Sciatic nerve (tissue), 2 donors: Measurements from ENCODE around the gene MAN1A1. TPM values are rescaled to one million over a fixed set of nuclear protein-coding genes. Genes with fewer than 3 reads are reported as not detected.
A peak's percentile ranks its signal among the peaks of the same experiment; 100 is the strongest.
"Not testable (repeated sequence)": the region's sequence is repeated elsewhere in the genome, so short reads cannot be mapped to it uniquely, and the experiment has no call there.

ENCODE experiments used
- ATAC-seq: fragments of 200-7000 bp; cut with Tn5 transposase; one replicate; pipeline ENCODE4 v1.9.1; 2020; ENCODE audit warnings: mild to moderate bottlenecking, moderate library complexity
- DNase-seq: peaks from one replicate; pipeline ENCODE4 v3.0.0-alpha.2; 2020; ENCODE audit warnings: low spot score
- intact Hi-C: fragments of 100-400 bp; cut with DNase I; formaldehyde crosslinking; loops from one replicate; pipeline ENCODE4 v1.14.2; 2022
- total RNA-seq: library from RNA; stranded (reverse); fragmentation: NEBNext Ultra II Directional; extraction: Animal tissue kit (Norgen Biotek cat#: 25700); gene quantifications from one replicate; pipeline ENCODE4 v1.2.1, GENCODE V29; 2021
- donor health status: DM: no; HTN: no; CAD: no.
- donor health status: DM: no; HTN: no; CAD: no.

MAN1A1 gene
- total RNA-seq, 1 donor from 2014 or later: 65.1 TPM

DNA sequence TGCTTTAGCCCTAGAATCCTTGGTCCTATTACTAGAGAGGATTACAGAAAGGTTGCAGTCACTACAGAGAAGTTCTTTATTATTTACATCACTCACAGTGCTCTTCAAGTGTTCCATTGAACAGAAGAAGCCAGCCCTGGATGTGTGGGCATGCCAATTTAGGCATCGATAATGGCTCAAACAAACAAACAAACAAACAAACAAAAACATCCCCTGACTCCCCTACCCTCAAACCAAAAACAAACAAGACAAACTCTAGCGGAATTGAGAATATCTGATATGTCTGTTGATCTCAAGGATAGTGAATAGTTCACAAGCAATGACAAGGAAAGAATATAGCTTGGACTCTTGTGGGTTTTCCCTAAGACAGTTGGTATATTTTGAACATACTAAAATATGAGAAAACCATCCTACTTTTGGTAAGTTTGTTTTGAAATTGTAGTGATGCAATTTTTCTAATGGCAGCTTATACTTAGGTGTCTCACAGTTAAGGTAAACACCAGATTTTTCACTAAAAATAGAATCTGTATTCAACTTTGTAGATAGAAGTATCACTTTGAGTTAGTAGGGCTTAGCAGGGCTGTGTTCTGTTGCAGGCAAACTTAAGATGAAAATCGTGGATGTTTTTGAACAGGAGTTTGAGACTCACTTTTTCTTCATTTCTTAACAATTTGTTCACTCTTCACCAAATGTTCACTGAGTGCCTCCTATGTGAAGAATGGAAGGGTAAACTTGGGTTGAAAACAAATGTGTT, 178.3 kb downstream of the MAN1A1 start:
- ATAC-seq (no peak), DNase-seq (no peak)
- intact Hi-C loops: no loop called here

GRCh38 chr6:119170447-119171087, 179.0 kb downstream of the MAN1A1 start:
- ATAC-seq (no peak), DNase-seq (no peak)
- intact Hi-C loops: no loop called here

DNA sequence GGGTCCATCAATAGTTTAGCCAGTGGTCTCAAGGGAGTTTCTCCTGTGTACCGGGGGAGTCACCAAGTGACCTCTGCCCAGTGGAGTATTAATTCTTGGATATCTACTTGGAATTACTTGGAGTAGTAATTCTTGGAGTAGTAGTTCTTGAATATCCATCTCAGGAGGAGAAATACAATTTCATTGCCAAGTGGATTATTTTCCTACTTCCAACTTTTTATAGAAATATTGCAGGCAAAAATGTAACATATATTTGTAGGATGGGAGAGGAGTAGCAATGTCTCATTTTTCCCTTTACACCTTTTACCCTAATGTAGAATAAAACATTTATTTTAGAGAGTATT, 179.5 kb downstream of the MAN1A1 start:
- intact Hi-C loops: no loop called here
- no peak for ATAC-seq
- no peak for DNase-seq

GRCh38 chr6:119169355-119169754, 180.2 kb downstream of the MAN1A1 start:
- DNase-seq, ATAC-seq, intact Hi-C loops: not testable (repeated sequence)

GRCh38 chr6:119166024-119166784, 183.4 kb downstream of the MAN1A1 start:
- DNase-seq (no peak), ATAC-seq (no peak)
- intact Hi-C loops: no loop called here

DNA sequence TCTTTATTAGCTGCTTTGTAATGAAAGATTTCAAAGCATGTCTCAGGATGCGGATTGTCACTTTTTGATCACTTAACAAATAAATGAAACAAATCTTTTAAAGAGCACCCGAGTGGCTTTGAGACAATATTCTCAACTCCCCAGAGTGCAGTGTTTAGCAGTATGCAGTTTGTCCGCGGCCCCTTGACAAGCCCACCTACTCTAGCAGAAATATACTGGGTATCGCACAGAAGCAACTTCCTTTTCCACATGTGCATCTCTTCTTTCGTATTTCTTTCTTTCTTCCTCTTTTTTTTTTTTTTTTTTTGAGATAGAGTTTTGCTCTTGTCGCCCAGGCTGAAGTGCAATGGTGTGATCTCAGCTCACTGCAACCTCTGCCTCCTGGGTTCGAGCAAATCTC, 186.6 kb downstream of the MAN1A1 start:
- DNase-seq (no peak), ATAC-seq (no peak)
- intact Hi-C loops: no loop called here

DNA sequence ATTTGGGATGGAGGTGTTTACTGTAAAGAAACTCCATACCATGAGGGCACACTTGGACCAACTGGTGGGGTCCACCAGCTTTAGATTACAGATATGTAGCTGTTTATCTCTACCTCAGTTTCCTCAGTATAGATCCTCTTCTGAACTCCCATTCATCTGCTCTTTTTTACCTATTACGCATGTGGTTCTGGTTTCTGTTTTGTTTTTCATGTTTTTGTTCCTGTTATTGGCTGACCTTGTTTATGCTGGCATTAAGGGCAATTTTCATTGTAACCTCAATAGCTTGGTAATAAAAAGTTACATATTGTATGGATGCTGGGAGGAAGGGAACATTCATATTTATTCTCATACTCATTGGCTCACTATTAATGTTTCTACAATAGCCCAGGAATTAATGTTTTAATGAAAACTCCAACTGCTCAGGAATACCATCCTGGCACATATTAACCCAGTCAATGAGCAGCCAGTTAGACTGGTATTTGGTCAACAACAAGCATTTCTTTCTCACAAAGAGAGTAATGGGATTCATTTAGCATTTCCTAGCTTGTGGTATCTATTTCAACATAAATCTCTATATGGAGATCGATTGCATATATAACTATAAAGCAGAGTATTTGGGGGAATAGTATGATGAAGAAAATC, 187.3 kb downstream of the MAN1A1 start:
- intact Hi-C loops: no loop called here
- no peak for ATAC-seq
- no peak for DNase-seq

- intact Hi-C loops: no loop called here
- no peak for ATAC-seq
- DNase-seq: no peak
These were observed 188.1 kb downstream of the MAN1A1 start for GRCh38 chr6:119161438-119161837.

- DNase-seq: no peak
- intact Hi-C loops: no loop called here
These were observed 188.7 kb downstream of the MAN1A1 start for GRCh38 chr6:119160911-119161310.

GRCh38 chr6:119158057-119158848, 191.3 kb downstream of the MAN1A1 start:
- DNase-seq (no peak), ATAC-seq (peak; percentile 96)
- intact Hi-C loops: no loop called here

More at GRCh38 chr6:119160911-119161310, 188.7 kb downstream of the MAN1A1 start:
- ATAC-seq: no peak

DNA sequence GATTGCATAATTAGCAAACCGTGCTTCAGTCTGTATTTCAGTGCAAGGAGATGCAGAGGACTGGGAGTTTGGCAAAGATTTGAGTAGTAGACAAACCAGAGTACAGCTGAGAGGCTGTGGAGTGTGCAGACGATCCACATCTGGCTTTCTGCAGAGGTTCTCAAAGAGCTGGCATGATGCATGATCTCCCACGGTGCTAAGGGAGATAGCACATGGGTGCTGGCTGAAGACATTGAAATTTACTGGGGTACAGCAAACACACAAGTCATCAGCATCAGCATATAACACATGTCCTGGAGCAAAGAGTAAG, 192.1 kb downstream of the MAN1A1 start:
- intact Hi-C loops: no loop called here
- ATAC-seq: no peak
- DNase-seq: no peak

DNA sequence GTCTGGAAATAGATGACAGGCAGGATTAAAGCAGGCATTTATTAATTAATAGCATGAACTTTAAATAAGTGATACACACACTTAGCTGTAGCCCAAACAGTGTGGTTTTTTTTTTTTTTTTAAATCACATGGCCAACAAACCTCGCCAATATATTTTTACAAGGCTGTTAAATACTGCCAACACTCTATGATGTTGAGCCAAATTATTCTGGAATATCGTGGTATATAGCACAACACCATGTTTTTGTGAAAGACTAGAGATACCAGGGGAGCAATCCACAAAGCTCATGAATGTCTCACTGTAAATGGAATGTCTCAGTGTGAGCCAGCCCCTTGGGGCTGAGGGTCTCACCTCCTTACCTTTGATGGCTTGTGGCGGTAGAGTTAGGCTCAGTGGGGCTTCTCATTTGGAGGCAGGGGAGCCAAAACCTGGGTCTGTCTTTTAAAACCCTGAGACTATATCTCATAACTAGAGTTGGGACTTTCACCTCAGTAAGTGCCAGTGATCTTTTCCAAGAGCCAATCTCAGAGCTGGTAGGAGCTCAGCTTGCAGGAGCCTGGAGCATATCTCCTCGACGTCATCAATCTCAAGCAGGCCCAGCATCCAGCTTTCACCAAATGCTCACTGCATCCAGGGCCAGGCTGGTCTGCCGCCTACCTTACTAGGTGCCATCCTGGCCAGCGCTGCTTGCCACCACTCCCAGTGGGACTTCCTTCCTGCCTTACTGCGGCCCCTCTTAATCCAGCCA, 192.6 kb downstream of the MAN1A1 start:
- DNase-seq (no peak), ATAC-seq (no peak)
- intact Hi-C loops: no loop called here

DNA sequence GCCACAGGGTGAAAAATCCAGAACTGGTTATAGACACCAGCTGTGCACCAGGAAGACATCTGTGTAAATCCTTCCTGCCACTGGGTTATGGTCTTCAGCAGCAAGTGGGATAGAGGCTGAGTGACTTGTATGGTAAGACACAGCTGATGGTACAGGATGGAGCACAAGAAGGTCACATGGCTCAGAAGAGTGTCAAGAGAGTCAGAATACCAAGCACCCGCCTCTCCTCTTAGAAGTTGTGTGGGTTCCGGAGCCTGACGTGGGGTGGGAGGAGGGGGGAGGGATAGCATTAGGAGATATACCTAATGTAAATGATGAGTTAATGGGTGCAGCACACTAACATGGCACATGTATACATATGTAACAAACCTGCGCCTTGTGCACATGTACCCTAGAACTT, 193.5 kb downstream of the MAN1A1 start:
- intact Hi-C loops, ATAC-seq, DNase-seq: not testable (repeated sequence)

GRCh38 chr6:119152187-119152586, 197.4 kb downstream of the MAN1A1 start:
- ATAC-seq: no peak

GRCh38 chr6:119148825-119149525, 200.6 kb downstream of the MAN1A1 start:
- ATAC-seq (no peak), DNase-seq (no peak)
- intact Hi-C loops: no loop called here

More at GRCh38 chr6:119152187-119152586, 197.4 kb downstream of the MAN1A1 start:
- intact Hi-C loops: no loop called here
- no peak for DNase-seq

DNA sequence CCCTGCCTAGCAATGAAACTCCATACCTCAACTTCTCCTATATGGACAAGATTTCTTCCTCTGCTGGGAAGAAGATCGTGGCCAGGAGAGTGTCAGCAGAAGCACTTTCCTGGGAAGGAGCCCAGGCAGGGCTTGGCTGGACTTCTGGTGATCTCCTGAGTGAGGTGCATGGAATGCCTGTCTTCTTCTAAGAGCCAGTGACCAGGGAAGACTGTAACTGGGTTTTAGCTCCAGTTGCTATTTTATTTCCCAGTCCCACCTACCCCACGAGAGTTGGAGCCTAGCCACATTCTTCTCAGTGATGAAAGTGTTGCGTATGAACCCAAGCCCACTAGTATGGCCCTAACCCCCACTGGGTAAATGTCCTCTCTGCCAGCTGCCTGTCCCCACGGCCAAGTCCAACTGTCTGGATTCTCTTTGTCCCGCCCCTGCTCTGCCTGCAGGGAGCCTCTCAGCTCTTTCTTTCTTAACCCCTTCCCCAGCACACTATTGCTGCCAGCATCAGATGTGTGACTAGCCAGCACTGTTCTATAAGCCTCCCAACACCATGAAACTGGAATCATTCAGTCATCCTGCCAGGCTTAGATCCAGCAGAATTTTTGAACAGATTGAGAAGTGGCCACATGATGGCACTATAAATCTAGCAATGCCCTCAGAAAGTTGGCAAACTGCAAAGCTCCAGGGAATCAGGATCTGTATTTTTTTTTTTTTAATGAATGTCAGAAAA, 201.3 kb downstream of the MAN1A1 start:
- intact Hi-C loops: no loop called here
- peak; percentile 78 for ATAC-seq

More for the DNA sequence above, 201.3 kb downstream of the MAN1A1 start:
- no peak for DNase-seq
